Parathyroid adenoma (tissue), 2 donors: ENCODE results near the gene TMEM31.

Source experiments
- H2AFZ ChIP-seq: fragments of 300-600 bp; sonication (generic); one replicate; pipeline ENCODE4 v1.7.0; 2017; ENCODE audit warnings: antibody characterized with exemption, mild to moderate bottlenecking
- H3K27ac ChIP-seq: fragments of 300-600 bp; sonication (generic); one replicate; pipeline ENCODE4 v1.7.0; 2017
- H3K27me3 ChIP-seq: fragments of 300-600 bp; sonication (generic); one replicate; pipeline ENCODE4 v1.7.0; 2017; ENCODE audit warnings: low read length; ENCODE audit not compliant: control insufficient read depth, insufficient read depth
- H3K36me3 ChIP-seq: fragments of 300-600 bp; sonication (generic); one replicate; pipeline ENCODE4 v1.7.0; 2017; ENCODE audit warnings: low read length; ENCODE audit not compliant: control insufficient read depth, insufficient read depth
- H3K4me1 ChIP-seq: fragments of 300-600 bp; sonication (generic); one replicate; pipeline ENCODE4 v1.7.0; 2017; ENCODE audit warnings: control low read depth
- H3K4me2 ChIP-seq: fragments of 300-600 bp; sonication (generic); one replicate; pipeline ENCODE4 v1.7.0; 2017; ENCODE audit warnings: low read length
- H3K4me3 ChIP-seq: fragments of 300-600 bp; sonication (generic); one replicate; pipeline ENCODE4 v1.7.0; 2017; ENCODE audit warnings: low read depth, low read length
- H3K79me2 ChIP-seq: fragments of 300-600 bp; sonication (generic); one replicate; pipeline ENCODE4 v1.7.0; 2017; ENCODE audit warnings: control low read depth
- H3K9ac ChIP-seq: fragments of 300-600 bp; sonication (generic); one replicate; pipeline ENCODE4 v1.7.0; 2017; ENCODE audit warnings: mild to moderate bottlenecking
- H3K9me3 ChIP-seq: fragments of 300-600 bp; sonication (generic); one replicate; pipeline ENCODE4 v1.7.0; 2017; ENCODE audit warnings: low read length; ENCODE audit not compliant: control insufficient read depth
- TF ChIP-seq, protein P1 (sequence below): fragments of 300-600 bp; sonication (generic); IDR thresholded peaks from one replicate; pipeline ENCODE4 v1.7.0; 2017; ENCODE audit warnings: antibody characterized with exemption, mild to moderate bottlenecking
- donor health status: primary hyperparathyroidism.

The TMEM31 gene

DNA sequence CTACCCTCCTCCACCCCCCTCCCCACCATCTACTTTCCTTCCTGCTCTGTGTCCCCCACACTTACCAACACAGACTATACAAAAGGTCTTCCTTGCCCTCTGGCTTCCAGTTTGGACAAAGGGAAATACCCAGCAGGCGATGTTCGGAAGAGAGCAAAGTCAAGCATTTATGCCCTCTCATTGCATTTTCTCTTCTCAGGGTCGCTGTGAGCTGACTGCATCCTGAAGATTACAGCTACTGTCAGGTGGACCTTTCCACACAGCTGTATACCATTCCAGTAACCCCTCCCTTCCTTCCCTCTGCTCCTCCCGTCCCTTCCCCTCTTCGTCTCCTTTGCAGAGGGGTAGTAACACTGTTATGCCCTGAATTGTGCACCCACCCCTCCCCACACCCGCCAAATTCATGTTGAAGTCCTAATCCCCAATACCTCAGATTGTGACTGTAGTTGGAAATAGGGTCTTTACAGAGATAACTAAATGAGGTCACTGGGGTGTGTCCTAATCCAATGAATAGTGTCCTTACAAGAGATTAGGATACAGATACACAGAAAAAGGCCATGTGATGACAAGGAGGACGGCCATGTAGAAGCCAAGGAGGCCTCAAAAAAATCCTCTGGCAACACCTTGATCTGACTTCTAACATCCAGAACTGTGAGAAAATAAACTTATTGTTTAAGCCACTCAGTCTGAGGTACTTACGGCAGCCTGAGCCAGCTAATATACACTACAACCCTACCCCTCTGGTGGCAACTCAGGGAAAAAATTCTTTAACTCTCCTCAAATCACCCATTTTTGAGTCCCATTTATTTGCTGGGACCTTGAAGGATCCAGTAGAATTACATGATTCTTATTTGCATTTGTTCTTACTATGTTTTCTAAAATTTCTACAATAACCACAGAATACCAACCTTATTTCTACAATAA, 35.9 kb upstream of the TMEM31 start:
- Histone ChIP-seq H3K4me3 (no peak overlapping the region), H3K79me2 (no peaks in the 10 kb centered on the region), H3K27me3 (no peaks in the 10 kb centered on the region), H3K9ac (no peak overlapping the region), H3K27ac (no peak overlapping the region), H3K9me3 (no peaks in the 10 kb centered on the region), H3K4me2 (no peak overlapping the region), H3K4me1 (no peaks in the 10 kb centered on the region), H3K36me3 (no peaks in the 10 kb centered on the region), H2AFZ (no peak overlapping the region)
- TF ChIP-seq, protein P1, sequence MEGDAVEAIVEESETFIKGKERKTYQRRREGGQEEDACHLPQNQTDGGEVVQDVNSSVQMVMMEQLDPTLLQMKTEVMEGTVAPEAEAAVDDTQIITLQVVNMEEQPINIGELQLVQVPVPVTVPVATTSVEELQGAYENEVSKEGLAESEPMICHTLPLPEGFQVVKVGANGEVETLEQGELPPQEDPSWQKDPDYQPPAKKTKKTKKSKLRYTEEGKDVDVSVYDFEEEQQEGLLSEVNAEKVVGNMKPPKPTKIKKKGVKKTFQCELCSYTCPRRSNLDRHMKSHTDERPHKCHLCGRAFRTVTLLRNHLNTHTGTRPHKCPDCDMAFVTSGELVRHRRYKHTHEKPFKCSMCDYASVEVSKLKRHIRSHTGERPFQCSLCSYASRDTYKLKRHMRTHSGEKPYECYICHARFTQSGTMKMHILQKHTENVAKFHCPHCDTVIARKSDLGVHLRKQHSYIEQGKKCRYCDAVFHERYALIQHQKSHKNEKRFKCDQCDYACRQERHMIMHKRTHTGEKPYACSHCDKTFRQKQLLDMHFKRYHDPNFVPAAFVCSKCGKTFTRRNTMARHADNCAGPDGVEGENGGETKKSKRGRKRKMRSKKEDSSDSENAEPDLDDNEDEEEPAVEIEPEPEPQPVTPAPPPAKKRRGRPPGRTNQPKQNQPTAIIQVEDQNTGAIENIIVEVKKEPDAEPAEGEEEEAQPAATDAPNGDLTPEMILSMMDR, result no peak

GRCh38 chrX:103678199-103678993, 32.3 kb upstream of the TMEM31 start:
- Histone ChIP-seq H3K27ac (no peak overlapping the region), H3K4me2 (no peak overlapping the region), H3K27me3 (no peaks in the 10 kb centered on the region), H3K9ac (no peak overlapping the region), H3K36me3 (no peaks in the 10 kb centered on the region), H3K4me3 (no peak overlapping the region), H3K9me3 (no peaks in the 10 kb centered on the region), H3K4me1 (no peaks in the 10 kb centered on the region), H2AFZ (no peak overlapping the region), H3K79me2 (no peaks in the 10 kb centered on the region)
- TF ChIP-seq, protein P1, result no peak

GRCh38 chrX:103681443-103681842, 29.3 kb upstream of the TMEM31 start:
- Histone ChIP-seq H3K36me3 (no peaks in the 10 kb centered on the region), H2AFZ (no peak overlapping the region), H3K9ac (no peak overlapping the region), H3K4me2 (no peak overlapping the region), H3K27ac (no peak overlapping the region), H3K27me3 (no peaks in the 10 kb centered on the region), H3K79me2 (no peaks in the 10 kb centered on the region), H3K9me3 (no peaks in the 10 kb centered on the region), H3K4me3 (no peak overlapping the region), H3K4me1 (no peaks in the 10 kb centered on the region)
- TF ChIP-seq, protein P1, result no peak

DNA sequence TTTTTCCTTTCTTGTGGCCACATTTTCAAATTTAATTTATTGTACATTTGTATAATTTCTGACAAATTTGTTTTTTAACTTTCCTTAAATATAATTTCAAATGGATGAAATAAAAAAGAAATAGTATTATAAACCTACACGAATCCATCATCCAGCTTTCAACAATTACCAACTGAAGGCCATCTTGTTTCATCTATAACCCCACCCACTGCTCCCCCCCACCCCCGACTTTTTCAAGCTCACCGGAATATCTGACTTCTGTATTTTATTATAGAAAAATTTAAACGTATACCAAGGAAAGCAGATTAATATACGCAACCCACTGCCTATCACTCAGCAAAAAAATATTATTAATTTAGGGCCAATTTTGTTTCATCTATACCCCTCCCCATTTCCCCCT, 25.3 kb upstream of the TMEM31 start:
- no peaks in the 10 kb centered on the region for H3K36me3 ChIP-seq
- H3K79me2 ChIP-seq, result no peaks in the 10 kb centered on the region
- H3K4me2 ChIP-seq, result peak overlapping the region; percentile 66
- no peaks in the 10 kb centered on the region for H3K4me1 ChIP-seq
- peak overlapping the region; percentile 96 for H3K27ac ChIP-seq
- peak overlapping the region; percentile 83 for H3K4me3 ChIP-seq
- H3K9ac ChIP-seq, result no peak overlapping the region
- H2AFZ ChIP-seq, result no peak overlapping the region
- H3K9me3 ChIP-seq, result no peaks in the 10 kb centered on the region
- TF ChIP-seq, protein P1, result no peak
- no peaks in the 10 kb centered on the region for H3K27me3 ChIP-seq
